Head of caudate nucleus (tissue), 42 donors: ENCODE results near the gene BCAP31.
"Not testable (repeated sequence)": the region's sequence is repeated elsewhere in the genome, so short reads cannot be mapped to it uniquely, and the experiment has no call there.

Experiments used
- DNase-seq, 42 donors: peaks; one replicate each; pipeline versions ENCODE4 v3.0.0 to v3.0.0-alpha.2; 2020 to 2021; ENCODE audit warnings: mixed read lengths in 7 of 42
- intact Hi-C: fragments of 100-400 bp; cut with DNase I; formaldehyde crosslinking; loops from one replicate; pipeline ENCODE4 v1.15.0; 2022

BCAP31 gene

DNA sequence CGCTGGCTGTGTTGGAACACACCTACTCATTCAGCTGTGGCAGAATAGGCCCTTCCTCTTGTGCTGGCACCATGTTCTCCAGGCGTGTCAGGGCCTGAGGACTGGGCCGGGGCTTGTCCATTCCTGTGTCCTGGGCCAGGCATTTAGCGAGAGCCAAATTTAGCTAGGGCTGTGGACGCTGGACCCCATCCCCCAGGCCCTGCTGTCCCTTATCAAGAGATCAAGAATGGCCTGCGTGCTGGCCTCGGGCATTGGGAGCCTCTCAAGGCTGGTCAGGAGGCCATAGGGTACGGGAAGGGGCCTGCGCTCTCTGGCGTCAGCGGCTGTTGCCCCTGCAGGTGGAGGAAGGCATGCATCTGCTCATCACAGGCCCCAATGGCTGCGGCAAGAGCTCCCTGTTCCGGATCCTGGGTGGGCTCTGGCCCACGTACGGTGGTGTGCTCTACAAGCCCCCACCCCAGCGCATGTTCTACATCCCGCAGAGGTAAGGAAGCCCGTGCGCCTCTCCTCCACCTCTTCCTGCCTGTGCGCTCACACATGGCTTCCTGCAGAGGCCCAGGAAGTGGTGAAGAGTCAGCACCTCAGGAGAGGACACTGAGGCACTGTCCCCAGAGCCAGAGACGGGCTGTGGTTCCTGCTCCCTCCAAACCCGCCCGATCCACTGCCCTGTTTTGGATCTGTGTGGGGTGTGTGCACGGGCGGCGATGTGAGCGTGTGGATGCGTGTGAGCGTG lies 15.7 kb upstream of the BCAP31 start:
- intact Hi-C loops, result no loop called here
- DNase-seq, result peak in 1 of 42 donors; percentile 31

DNA sequence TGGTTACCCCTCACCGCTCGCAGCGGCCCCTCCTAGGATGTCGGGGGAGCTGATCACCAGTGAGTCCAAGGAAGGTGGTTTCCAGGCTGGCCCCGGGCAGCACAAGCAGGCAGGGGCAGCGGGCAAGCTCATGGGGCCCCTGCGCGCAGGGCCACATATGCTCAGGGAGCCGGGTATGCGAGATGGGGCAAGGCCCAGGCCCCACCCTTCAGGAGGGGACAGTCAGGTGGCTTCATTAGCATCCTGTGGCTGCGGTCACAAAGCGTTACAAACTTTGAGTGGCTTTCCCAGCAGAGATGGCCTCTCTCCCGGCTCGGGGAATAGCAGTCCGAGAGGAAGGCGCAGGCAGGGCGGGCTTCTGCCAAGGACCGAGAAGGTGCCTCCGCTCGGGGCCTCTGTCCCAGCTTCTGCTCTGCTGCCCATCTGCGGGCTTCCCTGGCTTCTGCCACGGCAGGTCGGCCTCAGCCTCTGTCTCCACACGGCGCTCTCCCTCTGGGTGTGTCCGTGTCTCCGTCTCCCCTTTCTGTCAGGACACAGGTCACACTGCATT lies 13.9 kb upstream of the BCAP31 start:
- intact Hi-C loops, result no loop called here
- no peak for DNase-seq

DNA sequence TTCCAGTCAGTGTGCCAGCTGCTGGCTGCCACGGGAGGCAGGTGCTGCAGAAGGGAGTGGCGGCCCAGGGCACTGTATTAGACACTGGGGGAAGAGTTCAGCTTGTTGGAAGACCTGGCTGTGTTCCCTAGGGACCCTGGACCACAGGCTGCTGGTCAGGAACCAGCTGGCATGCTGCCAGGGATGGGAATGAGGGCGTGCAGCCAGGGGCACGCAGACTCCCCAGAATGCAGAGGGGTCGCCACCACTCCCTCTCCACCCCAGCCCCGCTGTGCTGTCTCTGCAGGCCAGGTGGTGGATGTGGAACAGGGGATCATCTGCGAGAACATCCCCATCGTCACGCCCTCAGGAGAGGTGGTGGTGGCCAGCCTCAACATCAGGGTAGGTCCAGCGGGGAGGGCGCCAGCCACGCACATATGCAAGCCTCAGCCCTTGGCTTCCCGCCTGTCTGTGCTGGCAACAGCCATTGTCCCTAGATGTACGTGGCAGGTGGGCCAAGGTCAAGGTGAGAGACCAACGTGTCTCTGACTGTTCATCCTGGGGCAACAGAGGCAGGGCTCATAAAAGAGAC lies 12.8 kb upstream of the BCAP31 start:
- intact Hi-C loops, result no loop called here

DNA sequence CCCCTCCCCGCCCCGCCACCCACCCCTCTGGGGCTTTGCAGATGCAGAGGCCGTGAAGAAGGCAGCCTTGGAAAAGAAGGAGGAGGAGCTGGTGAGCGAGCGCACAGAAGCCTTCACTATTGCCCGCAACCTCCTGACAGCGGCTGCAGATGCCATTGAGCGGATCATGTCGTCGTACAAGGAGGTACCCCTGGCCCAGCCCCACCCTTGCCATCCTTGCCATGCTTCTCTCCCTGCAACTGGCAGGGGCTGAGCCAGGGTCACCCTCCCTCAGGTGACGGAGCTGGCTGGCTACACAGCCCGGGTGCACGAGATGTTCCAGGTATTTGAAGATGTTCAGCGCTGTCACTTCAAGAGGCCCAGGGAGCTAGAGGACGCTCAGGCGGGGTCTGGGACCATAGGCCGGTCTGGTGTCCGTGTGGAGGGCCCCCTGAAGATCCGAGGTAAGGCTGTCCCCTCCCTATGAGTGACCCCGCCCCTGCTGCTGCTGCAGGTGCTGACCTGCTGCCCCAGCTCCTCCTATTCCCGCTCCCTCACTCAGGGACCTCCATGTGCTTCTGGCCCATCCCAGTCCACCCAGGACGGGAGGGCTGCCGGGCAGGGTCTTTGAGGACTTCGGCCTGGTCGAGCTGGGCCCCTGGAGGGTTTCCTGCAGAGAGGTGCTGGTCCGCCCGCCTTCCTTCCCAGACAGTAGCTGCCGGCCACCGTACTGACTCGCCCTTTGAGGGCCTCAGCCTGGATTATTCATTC lies 12.1 kb upstream of the BCAP31 start:
- intact Hi-C loops, result no loop called here
- peak in 15 of 42 donors; percentile 4 to 73 (median 38) for DNase-seq

More for the DNA sequence above, 12.8 kb upstream of the BCAP31 start:
- DNase-seq, result no peak

DNA sequence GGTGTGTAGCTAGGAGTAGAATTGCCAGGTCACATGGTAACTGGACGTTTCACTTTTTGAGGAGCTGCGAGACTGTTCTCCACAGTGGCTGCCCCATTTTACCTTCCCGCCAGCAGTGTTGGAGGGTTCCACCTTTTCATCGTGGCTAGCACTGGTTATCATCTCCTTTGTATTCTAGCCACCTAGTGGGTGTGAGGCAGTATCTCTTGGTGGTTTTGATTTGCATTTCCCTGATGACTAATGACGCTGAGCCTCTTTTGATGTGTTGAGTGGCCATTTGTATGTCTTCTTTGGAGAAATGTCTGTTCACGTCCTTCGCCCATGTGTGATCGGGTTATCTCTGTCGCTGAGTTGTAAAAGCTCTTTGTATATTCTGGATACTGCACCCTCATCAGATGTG lies 11.1 kb upstream of the BCAP31 start:
- intact Hi-C loops, result no loop called here
- DNase-seq, result no peak

DNA sequence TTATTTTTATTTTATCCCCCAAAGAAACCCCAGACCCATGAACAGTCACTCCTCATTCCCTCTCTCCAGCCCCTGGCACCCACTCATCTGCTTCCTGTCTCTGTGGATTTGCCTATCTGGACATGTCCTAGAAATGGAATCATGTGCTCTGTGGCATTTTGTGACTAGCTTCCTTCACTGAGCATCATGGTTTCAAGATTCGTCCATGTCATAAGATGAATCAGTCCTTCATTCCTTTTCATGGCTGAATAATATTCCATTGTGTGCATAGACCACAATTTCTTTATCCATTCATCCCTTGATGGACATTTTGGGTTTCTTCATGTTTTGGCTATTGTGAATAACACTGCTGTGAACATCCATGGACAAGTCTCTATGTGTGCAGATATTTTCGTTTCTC lies 10.7 kb upstream of the BCAP31 start:
- no peak for DNase-seq
- intact Hi-C loops, result no loop called here

DNA sequence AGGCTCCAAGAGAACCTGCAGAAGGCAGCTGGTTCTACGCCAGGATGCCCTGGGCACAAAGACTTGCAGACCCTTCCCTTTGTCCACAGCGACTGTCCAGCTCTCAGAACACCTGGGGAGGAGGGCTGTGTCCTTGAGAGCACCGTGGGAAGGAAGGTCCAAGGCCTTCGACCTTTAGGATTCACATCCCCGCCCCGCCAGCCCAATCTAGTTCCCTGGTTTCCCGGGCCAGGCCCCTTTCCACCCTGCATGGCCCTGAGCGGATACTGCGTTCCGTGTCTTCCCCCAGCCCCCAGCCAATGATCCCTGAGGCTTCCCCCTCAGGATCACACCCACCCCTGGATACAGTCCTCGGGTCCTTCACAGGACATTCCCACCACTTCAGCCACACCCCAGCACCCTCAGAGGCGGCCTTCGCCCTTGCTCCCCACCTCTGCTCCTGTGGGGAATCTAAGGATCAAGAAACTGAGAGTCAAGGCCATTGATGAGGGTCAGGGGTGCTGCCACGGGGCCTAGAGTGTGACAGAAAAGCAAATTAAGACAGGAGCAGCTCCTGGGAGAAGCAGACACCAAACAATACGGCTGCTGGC lies 9.6 kb upstream of the BCAP31 start:
- DNase-seq, result no peak
- intact Hi-C loops, result no loop called here

DNA sequence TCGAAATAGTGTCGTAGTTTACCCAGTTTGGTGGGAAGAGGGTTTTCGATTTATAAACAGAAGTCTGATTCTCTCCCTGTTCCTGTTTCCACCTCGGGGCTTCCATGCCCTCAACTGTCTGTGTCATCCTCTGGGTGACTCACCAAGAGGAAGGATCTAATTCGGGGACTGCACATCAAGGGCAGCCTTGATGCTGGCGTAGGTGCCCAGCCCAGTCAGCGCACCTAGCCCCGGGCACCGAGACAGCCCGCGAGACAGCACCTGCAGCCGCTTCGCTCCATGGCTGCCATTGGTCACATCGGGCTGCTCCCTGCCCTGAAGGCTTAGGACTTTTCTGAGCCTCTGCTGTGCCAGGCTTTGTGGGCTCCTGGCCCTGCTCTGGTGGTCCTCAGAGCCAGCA lies 8.2 kb upstream of the BCAP31 start:
- DNase-seq, result peak in 1 of 42 donors; percentile 39

DNA sequence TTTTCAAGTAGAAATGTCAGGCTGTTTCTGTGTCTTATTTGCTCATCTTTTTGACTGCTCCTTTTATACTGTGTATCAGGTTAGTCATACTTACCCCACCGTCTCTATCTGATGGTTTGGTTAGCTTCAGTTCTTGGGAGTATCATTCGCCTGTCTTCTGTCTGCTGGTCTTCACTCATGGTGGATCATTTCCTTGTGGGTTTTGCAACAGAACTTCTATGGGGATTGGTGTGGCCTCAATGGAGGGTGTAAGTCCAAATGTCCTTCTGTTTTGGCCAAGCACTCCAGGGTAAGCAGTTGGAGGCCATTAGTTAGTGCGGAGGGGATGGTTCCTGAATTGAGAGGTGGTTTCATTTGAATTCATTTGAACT lies 7.6 kb upstream of the BCAP31 start:
- DNase-seq, result no peak
- intact Hi-C loops, result no loop called here

More for the DNA sequence above, 8.2 kb upstream of the BCAP31 start:
- intact Hi-C loops, result no loop called here

DNA sequence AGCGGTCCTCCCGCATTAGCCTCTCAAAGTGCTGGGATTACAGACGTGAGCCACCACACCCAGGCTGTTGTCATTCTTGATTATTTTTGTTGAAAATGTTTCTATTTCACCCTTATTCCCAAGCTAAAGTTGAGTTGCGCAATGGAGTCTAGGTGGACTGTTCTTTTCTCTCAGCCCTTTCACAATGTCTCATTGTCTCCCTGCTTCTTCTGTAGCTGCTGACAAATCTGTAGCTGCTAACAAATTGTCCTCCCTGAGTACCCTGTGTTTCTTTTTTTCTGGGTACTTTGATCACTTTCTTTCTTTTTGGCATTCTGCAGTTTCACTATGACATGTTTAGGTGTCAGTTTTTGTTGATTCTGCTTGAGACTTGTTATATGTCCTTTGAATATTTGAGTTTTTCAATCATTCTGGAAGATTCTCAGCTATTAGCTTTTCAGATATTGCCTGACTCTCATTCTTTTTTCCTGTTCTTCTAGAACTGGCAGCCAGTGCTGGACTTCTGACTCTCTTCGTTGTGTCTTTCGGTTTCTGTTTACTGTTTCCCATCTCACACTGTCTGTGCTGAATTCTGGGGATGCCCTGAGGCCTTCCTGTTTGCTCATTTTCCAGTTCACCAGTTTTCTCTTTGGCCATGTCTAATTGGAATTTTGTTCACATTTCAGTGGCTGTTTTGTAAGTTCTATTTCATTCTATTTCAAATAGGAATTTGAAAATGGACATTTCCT lies 7.1 kb upstream of the BCAP31 start:
- intact Hi-C loops, result no loop called here

DNA sequence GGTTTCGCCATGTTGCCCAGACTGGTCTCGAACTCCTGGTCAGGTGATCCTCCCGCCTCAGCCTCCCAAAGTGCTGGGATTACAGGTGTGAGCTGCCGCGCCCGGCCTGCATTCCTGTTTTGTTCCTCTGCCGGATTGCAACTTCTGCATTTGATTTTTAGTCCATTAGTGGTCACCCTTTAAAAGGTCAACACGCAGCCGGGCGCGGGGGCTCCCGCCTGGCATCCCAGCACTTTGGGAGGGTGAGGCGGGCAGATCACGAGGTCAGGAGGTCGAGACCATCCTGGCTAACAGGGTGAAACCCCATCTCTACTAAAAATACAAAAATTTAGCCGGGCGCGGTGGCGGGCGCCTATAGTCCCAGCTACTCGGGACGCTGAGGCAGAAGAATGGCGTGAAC lies 5.9 kb upstream of the BCAP31 start:
- intact Hi-C loops, DNase-seq: not testable (repeated sequence)

More for the DNA sequence above, 7.1 kb upstream of the BCAP31 start:
- DNase-seq, result no peak

DNA sequence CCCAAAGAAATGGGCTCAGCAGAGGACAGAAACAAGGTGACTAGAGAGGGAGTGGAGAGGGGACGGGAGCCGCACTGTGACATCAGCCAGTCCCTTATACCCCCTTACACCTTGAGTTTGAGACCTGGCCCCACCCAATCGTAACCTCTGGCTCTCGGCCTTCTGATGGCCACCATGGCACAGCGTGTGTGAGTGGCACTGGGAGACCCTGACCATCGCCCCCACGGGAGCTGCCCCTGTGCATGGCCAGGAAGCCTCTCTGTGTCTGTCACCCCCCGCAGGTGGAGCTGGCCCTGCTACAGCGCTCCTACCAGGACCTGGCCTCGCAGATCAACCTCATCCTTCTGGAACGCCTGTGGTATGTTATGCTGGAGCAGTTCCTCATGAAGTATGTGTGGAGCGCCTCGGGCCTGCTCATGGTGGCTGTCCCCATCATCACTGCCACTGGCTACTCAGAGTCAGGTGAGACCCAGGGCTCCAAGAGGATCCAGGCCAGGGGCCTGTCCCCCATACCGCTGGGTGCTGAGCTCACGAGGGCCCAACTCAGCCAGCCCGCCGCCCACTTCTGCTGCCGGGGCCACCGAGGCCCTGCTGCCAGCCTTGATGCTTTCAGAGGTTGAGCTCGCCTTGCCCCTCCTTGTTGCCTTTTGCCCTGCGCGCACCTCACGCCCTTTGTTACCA lies 4.9 kb upstream of the BCAP31 start:
- no peak for DNase-seq
- intact Hi-C loops, result no loop called here

DNA sequence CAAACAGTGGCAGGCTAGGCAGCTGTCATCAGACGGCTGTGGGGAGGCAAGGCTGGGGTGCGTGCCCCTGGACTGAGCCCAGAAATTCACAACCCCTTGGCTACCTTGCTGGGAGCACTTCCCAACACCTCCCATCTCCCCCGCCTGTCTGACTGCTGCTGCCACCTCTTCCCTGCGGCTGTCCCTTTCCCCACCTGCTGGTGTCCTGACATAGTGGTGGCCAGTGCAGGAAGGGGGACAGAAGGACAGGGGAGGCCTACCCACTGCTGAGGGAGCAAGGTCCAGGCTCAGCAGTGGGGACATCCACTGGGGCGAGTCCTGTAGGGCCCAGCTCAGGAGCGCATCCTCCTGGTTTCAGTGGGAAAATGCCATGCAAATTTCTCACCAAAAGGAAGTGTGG lies 3.9 kb upstream of the BCAP31 start:
- no peak for DNase-seq
- intact Hi-C loops, result no loop called here

DNA sequence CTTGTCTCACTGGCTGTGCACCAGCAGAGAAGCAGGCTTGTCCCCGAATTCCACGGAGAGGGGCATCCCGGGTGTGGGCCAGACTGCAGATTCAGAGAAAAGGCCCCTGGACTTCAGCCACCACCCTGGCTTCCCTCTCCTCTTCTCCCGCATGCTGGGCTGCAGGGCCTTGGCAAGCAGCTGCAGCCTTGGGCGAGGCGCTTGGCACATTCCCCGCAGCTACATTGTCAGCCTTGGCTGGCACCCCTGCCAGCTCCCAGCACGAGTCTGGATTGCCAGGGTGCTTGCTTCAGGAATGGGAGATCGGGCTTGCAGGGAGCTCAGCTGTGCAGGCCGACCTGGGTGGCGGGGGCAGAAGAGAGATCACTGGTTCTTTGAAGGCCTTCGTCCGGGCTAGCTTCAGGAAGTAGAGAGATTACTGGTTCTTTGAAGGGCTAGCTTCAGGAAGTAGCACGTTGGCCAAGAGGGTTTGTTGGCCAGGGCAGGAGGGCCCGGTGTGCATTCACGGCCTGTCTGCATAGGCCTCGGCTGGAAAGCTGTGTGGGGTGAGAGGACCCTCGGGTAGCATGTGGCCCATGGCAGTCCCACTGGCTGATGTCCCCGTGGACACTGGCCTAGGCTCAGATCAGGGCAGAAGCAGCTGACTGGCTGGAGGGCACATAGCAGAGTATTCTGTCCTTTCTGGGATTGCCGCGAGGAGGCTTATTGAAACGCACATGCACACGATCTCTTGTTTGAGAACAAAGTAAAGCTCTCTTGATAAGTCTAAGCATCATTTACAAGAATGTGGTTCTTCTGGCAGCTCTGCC lies 3.1 kb upstream of the BCAP31 start:
- peak; percentile 41 to 88 (median 73) for DNase-seq
- intact Hi-C loops, result no loop called here

DNA sequence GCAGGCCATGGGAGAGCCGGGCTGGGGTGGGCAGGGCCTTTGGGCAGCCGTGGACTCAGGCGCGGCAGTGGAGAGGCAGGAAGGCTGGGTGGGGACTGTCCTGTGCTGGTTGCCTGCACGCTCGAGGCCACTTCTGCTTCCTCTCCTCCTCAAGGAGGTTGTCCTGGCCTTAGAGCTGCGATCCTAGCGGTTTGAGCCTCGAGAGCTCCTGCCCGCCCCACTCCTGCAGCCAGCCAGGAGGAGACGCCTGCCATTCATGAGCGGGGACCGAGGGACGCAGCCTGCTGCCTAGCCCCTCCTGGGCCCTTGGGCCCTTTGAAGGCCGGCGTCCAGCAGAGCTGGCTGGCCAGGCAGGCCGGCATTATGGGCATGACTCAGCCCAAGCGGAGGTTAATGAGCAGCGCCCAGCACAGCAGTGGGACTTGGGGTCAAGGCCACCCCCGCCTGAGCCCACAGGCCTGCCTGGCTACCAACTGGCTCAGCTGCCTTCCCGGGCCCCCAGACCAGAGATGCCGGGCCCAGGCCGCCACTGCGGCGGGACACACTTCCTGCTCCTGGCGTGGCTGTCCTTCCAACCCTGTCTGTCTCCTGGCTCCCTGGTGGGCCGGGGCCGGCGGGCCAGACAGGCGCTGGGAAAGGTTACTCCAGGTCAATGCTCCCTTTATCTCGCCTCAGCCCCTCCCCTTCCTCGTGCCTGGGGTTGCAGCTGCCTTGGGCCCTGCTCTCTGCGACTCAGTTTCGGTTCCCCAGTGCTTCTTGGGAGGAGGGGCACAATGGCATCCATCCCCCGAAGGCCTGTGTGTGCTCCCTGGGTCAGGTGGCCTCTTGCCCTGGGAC lies 2.3 kb upstream of the BCAP31 start:
- peak in 38 of 42 donors; percentile 24 to 77 (median 52) for DNase-seq
- intact Hi-C loops, result no loop called here

DNA sequence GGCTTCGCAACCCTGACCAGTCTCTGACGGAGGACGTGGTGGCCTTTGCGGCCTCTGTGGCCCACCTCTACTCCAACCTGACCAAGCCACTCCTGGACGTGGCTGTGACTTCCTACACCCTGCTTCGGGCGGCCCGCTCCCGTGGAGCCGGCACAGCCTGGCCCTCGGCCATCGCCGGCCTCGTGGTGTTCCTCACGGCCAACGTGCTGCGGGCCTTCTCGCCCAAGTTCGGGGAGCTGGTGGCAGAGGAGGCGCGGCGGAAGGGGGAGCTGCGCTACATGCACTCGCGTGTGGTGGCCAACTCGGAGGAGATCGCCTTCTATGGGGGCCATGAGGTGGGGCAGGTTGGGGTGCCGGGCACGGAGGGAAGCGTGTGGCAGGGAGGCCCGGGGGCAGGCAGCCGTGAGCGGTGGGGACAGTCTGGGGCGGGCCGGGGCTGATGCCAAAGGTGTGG lies 1.7 kb upstream of the BCAP31 start:
- intact Hi-C loops, result no loop called here
- DNase-seq, result peak in 1 of 42 donors; percentile 15
